Esophagus squamous epithelium (tissue), 4 donors: ENCODE results near the gene KPNA3.

Experiments
- POLR2A ChIP-seq, 4 donors: fragments of 450-650 bp; IDR thresholded peaks; one replicate each; pipeline ENCODE4 v1.6.1; 2017; ENCODE audit warnings: antibody characterized with exemption in 4 of 4, mild to moderate bottlenecking in 4 of 4, moderate library complexity in 3 of 4
- TF ChIP-seq, protein P1 (sequence below), 6 experiments: fragments of 450-650 bp in 4 of 6; fragments of 200-600 bp in 2 of 6; sonication (generic) in 2 of 6; IDR thresholded peaks; one replicate each; pipeline ENCODE4 v1.5.1; 2016 to 2019; ENCODE audit warnings: antibody characterized with exemption in 6 of 6, mild to moderate bottlenecking in 4 of 6, moderate library complexity in 4 of 6

DNA sequence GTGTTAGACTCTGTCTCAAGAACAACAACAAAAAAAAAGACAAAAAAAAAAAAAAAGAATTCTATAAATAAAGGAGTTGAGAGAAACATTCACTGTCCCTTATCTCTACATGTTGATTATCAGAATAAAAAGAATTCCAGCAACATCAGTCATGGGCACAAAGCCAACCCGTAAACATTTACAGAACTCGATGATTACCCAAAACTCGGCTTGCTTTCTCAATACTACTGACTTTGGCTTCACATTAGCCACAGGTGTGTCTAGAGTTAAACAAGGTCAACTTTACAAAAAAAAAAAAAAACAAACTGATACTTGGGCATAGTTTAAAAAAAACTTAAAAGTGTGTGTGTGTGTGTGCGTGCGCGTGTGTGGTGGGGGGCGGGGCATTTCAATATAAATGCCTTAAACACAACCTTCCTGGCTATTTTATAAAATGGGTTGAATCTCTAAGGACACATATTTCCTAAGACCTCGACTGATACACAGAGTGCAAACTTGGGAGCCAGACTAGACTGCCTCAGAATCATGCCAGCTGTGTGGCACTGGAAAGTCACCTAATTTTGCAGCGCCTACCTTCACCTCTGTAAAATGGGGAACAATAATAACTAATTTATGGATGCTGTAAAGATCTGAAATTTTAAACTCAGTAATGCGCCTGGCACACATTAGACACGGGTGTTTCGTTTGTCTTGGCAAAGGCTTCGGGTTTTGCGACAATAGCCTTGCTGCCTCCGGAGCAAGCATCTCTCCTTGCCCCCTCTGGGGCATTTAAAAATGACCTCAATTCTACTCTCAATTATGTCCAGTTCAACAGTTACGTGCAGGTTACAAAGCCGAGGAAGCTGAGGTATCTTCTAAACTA lies 102.1 kb downstream of the KPNA3 start:
- TF ChIP-seq, protein P1, sequence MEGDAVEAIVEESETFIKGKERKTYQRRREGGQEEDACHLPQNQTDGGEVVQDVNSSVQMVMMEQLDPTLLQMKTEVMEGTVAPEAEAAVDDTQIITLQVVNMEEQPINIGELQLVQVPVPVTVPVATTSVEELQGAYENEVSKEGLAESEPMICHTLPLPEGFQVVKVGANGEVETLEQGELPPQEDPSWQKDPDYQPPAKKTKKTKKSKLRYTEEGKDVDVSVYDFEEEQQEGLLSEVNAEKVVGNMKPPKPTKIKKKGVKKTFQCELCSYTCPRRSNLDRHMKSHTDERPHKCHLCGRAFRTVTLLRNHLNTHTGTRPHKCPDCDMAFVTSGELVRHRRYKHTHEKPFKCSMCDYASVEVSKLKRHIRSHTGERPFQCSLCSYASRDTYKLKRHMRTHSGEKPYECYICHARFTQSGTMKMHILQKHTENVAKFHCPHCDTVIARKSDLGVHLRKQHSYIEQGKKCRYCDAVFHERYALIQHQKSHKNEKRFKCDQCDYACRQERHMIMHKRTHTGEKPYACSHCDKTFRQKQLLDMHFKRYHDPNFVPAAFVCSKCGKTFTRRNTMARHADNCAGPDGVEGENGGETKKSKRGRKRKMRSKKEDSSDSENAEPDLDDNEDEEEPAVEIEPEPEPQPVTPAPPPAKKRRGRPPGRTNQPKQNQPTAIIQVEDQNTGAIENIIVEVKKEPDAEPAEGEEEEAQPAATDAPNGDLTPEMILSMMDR (IDR thresholded peaks at IDR 0.05), result no peak
- TF ChIP-seq POLR2A (IDR thresholded peaks at IDR 0.05), result no peak
